LoVo (cell line): ENCODE data around the gene PPM1N.

ENCODE experiments used
- DNase-seq: peaks from one replicate; pipeline ENCODE4 v3.0.0-alpha.2; 2016; ENCODE audit warnings: low spot score

Gene PPM1N

DNA sequence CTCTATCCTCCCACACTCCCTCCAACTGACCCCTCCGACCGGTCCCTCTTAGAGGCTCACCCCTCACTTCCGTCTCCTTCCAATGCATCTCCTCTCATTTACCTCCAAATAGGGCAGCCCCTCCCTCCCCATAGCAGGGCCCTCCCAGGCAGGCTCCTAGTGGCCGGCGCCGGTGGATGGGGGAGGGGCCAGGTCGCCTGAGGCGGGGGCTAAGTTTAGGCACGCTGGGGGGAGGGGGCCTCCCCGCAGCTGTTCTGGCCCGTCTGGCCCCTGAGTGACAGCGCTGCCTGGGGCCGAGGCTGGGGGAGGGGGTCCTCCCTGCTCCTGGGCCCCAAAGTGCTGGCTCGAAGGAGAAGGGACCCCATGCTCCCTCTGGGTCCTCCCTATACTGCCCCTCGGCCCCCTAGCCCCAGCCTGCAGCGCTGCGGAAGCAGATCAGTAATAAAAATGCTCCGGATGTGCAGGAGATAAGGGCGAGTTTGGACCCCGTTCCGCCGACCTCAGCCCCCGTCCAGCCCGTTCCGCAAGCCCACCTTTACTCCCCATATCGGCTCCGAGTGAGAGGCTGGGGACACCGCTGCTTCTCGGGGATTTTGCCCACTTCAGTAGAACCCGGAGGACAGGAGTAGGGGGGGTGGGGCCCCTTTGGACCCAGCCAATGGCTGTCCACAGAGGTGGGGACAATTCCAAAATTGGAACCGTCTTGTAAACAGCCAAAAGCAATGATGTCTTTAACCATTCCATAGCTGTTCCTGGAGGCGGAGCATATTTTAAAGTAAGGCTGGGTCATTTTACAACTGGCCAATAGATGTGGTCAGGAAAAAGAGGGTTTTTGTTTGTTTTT, 5.4 kb upstream of the PPM1N start:
- DNase-seq, result no peak

DNA sequence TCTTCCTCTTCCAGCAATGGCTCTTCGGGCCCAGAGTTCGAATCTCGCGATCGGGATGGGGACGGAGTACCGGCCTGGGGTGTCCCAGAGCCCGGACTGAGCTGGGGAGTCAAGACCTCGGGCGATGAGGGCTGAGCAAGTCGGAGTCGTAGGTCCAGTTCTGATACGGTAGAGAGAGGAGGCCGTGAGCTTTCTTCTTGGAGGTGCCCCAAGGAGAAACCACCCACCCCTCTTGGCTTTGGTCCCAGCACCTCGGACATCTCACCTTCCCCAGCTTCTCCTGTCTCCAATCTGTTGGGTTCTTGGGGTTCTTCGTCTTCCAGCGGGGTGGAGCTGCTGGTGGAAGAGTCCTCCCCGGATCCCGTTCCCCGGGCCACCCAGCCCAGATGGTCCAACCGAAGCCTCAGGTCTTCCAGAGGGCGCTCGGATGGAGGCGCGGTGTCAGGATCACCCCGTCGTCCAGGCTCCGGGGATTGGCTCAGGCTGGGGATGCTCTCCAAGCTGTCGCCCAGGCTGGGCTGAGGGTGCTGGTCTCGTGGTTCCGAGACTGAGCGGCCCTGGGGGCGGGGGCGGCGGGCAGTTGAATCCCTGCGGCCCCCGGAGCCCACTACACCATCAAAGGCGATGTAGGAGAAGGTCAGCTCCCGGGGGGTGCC, 3.9 kb upstream of the PPM1N start:
- DNase-seq, result no peak

DNA sequence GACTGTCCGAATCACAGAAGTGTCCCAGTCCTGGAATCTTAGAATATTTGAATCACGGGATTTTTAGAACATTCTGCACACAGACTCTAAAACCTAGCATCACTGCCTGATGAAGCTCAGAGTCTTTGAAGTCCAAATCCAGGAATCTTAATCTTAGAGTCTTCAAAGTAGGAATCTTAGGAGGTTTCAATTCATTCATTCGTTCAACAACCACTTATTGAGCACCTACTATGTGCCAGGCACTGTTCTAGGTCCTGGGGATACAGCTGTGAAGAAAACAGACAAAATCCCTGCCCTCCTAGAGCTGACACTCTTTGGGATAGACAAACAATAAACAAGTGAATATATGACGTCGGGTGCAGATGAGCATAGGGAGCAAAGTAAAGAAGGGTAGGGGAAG, 3.1 kb upstream of the PPM1N start:
- DNase-seq, result no peak

DNA sequence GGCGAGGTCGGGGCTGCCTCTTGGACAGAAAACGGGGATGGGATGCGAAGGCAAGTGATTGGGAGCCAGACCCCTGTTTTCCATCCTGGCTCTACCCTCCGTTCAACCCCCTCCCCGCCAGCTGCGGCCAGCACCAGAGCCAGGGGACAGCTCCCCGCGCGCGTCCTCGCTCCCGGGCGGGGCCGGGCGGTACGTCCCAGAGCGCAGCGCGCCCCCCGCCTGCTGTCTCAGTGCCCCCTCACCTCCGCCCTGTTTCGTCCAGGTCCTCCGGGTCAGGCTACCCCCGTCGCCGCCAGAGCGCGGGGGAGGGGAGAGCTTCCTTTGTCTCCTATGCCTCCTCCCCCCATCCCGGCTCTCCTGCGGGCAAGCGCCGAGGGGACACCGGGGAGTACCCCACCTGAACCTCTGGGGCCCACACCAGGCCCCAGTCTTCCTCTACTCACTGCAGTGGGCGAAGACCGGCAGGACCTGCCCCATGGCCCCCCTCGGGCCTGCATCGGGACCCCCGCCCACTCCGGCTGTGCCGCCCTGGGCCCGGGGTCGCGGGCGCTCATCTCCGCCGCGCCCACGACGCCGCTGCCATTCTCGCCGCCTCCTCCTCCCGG, 1.8 kb upstream of the PPM1N start:
- DNase-seq, result no peak

DNA sequence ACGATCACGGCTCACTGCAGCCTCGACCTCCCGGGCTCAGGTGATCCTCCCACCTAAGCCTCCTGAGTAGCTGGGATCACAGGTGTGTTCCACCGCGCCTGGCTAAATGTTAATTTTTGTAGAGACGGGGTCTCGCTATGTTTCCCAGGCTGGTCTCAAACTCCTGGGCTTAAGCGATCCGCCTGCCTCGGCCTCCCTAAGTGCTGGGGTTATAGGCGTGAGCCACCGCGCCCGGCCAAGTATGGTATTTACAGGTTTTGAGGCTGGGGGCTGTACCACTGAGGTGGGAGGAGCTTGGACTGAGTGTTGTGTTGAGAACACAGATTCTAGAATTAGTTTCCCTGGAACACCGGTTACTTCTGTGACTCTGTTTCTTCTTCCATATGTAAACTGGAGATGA, 452 bp upstream of the PPM1N start:
- no peak for DNase-seq

DNA sequence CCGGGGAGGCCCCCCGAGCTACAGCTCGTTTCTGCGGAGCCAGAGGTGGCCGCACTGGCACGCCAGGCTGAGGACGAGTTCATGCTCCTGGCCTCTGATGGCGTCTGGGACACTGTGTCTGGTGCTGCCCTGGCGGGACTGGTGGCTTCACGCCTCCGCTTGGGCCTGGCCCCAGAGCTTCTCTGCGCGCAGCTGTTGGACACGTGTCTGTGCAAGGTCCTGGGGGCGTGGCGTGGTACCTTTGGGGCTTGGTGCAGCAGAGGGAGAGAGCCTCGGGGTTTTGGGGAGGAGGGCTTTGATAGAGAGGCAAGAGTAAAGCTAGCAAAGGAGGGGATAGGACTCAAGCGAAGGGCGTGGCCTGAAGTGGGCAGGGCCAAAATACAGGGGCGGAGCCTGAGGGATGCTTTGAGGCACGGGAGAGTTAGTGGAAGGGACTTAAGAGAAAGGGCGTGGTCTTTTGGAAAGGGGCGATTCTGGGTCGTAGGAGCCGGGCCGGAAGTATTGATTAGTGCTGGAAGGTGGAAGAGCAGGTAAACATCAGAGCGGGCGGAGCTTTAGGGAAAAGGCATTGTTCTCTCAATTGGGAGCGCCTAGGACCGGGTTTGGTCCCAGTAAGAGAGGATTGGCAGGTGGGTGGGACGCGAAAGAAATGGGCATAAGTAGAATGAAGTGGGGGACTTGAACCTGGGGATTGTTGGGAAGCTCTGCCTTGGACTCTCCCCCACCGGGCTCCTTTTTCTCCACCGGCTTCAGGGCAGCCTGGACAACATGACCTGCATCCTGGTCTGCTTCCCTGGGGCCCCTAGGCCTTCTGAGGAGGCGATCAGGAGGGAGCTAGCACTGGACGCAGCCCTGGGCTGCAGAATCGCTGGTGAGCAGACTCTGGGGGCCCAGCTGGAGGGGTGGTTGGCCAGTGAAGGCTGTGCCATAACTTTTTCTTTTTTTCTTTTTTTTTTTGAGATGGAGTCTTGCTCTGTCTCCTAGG, 1.2 kb downstream of the PPM1N start:
- DNase-seq, result no peak

DNA sequence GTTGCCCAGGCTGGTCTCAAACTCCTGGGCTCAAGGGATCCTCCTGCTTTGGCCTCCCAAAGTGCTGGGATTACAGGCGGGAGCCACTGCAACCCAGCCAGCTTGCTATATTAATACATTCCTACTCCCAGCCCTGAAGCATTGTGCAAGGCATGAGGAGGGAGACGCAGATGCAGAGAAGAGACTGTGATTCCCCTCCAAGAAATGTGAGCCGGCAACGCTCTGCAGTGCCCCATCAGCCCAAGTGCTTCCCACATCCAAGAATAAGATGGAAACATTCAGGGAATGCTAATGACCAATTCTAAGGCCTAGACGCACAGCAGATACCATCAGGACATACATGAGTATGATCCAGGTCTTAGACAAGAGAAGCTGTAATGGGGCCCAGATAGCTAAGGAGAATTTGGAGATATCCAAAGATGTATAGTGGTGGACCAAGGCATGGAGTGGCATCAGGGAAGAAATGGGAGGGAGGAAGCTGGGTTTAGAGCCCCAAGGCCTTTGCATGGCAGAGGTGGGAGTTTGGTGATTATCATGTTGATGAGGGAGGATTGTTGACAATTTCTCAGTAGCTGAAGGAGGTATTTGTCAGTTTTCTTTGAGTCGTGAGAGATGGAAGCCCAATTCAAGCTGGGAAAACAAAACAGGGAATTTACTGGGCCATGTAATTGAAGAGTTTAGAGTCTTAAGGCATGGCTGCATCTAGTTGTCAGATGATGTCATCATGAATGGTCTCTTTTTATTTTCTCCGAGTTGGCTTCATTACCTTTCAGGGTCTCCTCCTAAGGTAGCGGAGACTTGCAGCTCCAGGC, 2.9 kb downstream of the PPM1N start:
- DNase-seq, result no peak

DNA sequence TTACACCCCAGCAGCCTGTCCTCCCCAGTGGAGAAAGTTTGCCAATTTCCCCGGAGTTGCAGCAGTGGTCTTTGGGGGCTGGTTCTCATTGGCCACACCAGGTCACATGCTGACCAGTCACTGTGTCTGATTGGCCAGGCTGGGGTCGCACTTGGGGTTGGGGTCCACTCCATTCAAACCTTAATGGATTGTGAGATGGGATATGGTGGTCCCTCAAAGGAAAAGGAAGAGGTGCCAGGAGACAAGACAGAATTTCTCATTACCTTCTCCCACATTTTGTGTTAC, 3.4 kb downstream of the PPM1N start:
- DNase-seq, result no peak

DNA sequence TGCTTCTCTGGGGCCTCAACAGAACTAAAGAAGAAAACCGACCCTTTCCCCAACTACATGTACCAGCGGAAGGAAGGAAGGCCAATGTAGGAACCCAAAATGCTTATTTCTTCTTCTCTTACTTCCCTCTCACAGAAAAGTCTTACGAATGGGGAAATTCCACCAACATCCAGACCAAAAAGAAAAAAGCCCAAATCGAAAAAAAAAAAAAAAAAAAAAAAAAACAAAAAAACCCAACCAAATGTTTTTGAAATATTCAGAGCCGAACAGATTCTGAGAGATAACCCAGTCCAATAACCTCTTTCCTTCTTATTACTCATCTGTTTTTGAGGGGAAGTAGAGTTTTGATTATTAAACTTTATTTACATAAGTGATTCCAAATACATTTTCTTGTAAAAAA, 3.9 kb downstream of the PPM1N start:
- no peak for DNase-seq

DNA sequence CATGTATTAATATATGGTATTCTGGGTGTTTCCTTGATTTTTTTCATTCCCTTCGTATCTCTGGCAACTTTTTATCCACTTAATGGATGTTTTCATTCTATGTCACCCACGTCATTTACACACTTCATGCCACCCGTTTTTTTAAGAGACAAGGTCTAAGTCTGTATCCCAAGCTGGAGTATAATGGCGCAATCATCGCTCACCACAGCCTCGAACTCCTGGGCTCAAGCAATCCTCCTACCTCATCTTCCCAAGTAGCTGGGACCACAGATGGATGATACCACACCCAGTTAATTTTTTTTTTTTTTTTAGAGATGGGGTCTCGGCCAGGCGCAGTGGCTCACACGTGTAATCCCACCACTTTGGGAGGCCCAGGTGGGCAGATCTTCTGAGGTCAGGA, 5.7 kb downstream of the PPM1N start:
- no peak for DNase-seq

DNA sequence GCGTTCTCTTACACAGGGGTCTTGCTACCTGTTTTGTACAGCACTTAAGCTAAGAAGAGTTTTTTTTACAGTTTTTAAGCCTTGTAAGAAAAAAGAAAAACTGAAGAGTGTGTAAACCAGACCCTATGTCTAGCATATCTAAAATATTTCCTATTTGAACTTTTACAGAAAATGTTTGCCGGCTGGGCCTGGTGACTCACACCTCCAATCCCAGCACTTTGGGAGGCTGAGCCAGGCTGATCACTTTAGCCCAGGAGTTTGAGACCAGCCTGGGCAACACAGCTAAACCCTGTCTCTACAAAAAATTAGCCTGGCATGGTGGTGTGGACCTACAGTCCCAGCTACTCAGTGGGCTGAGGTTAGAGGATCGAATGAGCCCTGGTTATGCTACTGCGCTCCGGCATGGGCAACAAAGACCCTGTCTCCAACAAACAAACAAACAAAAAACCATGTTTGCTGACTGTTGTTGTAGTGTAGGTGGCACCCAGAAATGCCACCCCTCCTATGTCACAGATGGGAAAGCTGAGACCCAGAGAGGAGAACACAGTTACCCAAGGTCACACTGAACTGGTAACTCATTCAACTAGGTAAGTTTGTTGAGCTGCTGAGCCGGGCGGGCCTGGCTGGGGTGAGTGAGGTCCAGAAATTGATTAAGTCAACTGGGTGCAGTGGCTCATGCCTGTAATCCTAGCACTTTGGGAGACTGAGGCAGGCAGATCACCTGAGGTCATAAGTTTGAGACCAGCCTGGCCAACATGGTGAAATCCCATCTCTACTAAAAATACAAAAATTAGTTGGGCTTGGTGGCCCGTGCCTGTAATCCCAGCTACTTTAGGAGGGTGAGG, 7.1 kb downstream of the PPM1N start:
- DNase-seq, result no peak

DNA sequence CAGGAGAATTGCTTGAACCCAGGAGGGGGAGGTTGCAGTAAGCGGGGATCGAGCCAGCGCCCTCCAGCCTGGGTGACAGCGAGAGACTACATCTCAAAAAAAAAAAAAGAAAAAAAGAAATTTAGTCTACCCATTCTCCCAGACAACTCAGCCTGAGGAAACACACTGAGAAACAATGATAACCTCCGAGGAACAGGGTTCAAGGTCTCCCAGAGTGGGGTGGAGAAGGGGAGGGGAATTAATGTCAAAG, 7.7 kb downstream of the PPM1N start:
- DNase-seq, result no peak

DNA sequence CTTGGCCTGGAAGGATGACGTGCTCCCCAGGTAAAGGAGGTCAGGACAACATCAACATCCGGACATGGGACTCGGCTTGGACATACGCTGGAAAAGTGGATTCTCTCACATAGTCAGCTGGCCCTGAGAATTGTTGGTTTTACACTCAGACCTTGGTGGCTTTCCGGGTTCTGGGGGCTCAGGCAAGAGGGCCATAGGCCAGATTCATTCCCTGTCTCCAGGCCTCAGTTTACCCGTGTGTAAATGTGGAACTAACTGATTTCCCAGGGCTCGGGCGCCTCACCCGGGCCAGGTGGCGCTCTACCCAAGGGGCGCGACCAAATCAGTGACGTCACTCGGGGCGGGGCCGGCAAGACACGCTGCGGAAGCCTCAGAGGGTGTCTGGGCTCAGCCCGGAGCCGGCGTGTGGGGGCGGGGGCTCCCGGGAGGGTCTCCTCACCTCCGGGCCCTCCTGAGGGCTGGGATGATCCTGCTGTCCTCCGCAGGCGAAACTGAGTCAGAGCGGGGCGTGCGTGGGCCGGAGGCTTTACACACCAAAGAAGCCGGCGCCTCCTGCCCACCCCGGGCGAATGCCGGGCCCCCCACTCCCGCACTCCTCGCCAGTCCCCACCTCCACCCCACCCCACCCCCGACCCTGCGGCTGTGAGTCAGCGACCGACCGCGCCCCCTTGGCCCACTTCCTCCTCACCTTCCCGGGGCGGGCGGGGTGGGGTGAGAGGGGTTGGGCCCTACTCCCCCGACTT, 8.2 kb downstream of the PPM1N start:
- peak; percentile 96 for DNase-seq

DNA sequence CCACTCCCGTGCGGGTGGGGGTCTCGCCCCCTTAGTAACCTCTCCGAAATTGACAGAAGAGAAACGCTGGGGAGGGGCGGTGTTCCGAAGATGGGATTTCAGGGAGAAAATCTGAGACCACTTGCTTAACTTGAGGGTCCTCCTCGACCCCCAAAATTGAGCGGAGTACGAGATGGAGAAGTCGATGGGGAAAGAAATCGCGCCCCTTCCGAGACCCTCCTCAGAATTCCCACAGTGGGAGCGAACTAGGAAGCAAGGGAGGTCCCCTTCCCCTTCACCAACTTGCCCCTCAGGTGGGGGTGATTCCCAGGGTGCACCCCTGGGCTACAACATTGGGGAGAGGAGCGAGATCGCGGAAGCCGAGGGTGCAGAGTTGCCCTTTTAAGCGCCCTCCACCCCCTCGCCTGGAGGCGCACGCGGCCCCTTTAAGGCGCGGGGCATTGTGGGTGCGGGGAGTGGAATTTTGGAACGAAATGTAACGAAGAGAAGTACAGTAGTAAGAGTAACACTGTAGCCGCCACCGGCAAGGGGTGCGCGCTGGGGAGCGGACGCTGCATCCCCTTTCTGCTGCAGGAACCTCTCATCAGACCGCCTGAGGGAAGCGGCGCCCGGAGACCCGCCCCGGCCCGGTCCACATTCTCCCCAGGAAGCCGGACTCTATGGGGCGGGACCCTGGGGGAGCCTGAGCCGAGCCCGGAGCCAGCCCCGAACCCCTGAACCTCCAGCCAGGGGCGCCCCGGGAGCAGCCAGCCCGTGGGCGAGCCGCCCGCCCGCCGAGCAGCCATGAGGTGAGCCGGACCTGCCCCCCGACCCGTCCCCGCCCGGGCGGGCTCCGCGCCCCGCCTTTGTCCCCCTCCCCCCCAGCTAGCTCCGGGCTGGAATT, 9.0 kb downstream of the PPM1N start, which contains the start of gene VASP:
Gene VASP, plus strand, starts transcription at position 491 of the 883 bp plus-strand sequence. Its CDS starts 293 bp downstream, at position 784.
- DNase-seq, result peak; percentile 88

DNA sequence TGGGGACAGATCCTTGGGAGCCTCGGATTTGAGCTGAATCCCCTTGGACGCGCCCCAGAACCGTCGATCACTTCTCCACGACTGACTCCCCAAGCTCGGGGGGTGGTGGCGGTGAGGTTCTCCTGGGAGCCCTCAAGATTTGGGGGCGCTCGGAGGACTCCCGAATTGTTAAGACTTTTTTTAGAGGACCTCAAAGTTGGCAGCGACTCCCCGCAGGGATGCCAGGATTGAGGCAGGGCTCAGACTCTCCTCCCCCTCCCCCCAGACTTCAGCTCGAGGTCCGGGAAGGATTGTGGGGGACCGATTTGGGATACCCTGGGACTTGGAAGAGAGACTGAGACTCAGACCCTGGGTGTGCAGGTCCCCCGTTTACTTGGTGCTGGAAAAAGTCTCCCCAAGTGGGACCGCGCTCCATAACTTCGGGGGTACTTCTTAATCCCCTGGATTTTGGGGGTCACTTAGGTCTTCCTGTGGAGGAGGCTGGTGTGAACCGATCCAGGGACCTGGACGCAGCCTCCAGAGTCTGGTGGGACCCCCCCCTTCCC, 9.7 kb downstream of the PPM1N start:
- DNase-seq, result no peak

DNA sequence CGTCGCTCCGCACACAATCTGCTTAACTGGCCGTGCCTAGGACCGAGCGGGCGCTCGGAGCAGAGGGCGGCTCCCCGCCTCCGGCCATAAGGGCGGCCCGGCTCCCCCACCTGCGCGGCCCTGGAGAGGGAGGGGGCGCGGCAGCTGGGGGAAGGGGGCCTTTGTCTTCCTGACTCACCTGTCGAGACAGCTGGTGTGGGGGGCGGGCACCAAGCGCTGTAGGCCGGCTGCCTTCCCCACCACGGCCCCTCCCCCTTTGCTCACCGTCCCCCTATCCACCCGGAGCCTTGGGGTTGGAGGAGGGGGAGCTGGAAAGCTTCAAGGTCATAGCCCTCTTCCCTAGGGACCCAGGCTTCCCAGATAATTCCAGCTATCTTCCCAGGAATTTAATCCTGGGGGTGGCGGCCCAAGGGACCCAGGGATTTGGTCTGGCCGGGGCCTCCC, 10.2 kb downstream of the PPM1N start:
- DNase-seq, result no peak

DNA sequence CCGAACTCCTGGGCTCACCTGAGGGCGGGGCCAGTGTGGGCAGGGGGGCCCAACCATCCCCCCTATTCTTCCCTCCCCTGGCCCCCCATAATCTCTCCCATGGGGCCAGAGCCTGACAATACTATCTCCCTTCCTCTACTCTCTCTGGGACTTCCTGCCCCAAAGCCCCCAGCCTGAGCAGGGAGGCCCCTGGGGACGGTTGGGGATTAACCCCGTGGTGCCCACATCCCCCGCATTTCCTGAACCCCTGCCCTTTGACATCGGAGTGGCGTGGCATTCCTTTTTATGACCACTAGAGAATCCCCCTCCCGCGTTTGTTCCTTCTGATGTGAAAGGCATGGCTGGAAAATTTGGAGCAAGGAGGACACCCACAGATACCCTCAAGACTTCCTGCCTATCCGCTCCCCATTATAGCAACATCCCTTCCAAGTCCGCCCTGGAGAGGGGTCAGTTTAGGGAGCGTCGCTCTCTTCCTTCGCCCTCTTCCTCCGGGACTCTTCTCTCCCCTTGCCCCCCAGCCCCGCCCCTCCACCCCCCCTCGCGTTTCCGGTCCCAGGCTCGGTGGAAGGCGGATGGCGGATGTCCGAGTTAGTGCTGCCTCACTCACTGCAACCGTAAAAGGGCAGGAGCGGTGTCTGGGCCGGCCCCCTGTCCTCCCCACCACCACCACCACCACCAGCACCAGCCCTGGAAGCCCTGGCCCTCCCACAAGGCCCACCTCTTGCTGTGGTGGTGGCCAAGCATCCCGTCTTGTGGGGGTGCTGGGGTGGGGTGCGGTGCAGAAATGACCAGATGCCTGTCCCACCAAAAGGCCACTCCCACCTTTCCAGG, 10.8 kb downstream of the PPM1N start:
- DNase-seq, result no peak

DNA sequence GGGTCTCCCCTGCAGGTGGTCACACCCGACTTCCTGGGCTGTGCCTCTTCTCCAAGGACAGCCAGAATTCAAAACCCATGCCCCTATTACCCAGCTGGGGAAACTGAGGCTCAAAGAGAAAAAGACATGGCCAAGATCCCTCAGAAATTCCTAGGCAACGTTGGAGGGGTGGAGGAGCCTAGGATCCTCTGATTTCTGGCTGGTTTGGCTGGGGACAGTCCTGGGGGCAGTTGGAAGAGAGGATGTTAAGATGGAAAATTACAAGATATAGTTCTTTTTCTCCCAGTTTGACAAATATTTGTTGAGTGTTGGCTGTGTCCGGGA, 11.4 kb downstream of the PPM1N start:
- DNase-seq, result no peak
